HepG2 (cell line): ENCODE data around the gene CABLES2. TPM values are rescaled to one million over a fixed set of nuclear protein-coding genes. Genes with fewer than 3 reads are reported as not detected.

ENCODE experiments used
- CEBPB ChIP-seq: IDR thresholded peaks from 2 replicates; pipeline ENCODE4 v1.6.1; 2011; ENCODE audit warnings: low read depth, low read length, improper control_type of control experiment, borderline replicate concordance
- ESRRA ChIP-seq: sonication (generic); formaldehyde crosslinking; IDR thresholded peaks from 2 replicates; pipeline ENCODE4 v1.5.1; 2020; ENCODE audit warnings: mild to moderate bottlenecking, low read depth, missing genetic modification reagents
- GATAD1 ChIP-seq: IDR thresholded peaks from 2 replicates; pipeline ENCODE4 v1.6.1; 2016; ENCODE audit warnings: missing genetic modification reagents, missing compliant biosample characterization
- NR2F2 ChIP-seq: IDR thresholded peaks from 2 replicates; pipeline ENCODE4 v1.6.1; 2012; ENCODE audit warnings: low read depth, inconsistent platforms, borderline replicate concordance
- PAX8 ChIP-seq: sonication (generic); formaldehyde crosslinking; IDR thresholded peaks from 2 replicates; pipeline ENCODE4 v1.8.0; 2022; ENCODE audit warnings: mild to moderate bottlenecking, missing genetic modification reagents, borderline replicate concordance
- SALL2 ChIP-seq: sonication (generic); formaldehyde crosslinking; IDR thresholded peaks from 2 replicates; pipeline ENCODE4 v1.8.1; 2023; ENCODE audit warnings: mild to moderate bottlenecking, missing genetic modification reagents, inconsistent platforms
- ZNF10 ChIP-seq: sonication (generic); formaldehyde crosslinking; IDR thresholded peaks from 2 replicates; pipeline ENCODE4 v1.4.0; 2020; ENCODE audit warnings: mild to moderate bottlenecking, low read depth, missing genetic modification reagents, borderline replicate concordance
- ZNF207 ChIP-seq: fragments of 450-650 bp; IDR thresholded peaks from 2 replicates; pipeline ENCODE4 v1.6.1; 2016; ENCODE audit warnings: antibody characterized with exemption, borderline replicate concordance
- ZNF30 ChIP-seq: sonication (generic); formaldehyde crosslinking; IDR thresholded peaks from 2 replicates; pipeline ENCODE4 v1.5.0; 2020; ENCODE audit warnings: mild to moderate bottlenecking, missing genetic modification reagents
- ZNF337 ChIP-seq: sonication (generic); formaldehyde crosslinking; IDR thresholded peaks from 2 replicates; pipeline ENCODE4 v1.5.1; 2020; ENCODE audit warnings: missing genetic modification reagents, low read depth, mild to moderate bottlenecking, borderline replicate concordance
- ZNF546 ChIP-seq: sonication (generic); formaldehyde crosslinking; conservative IDR thresholded peaks from 2 replicates; pipeline ENCODE4 v1.8.1; 2023; ENCODE audit warnings: mild to moderate bottlenecking, missing genetic modification reagents
- ZNF598 ChIP-seq: sonication (generic); formaldehyde crosslinking; IDR thresholded peaks from 2 replicates; pipeline ENCODE4 v1.5.1; 2020; ENCODE audit warnings: mild to moderate bottlenecking, missing genetic modification reagents, borderline replicate concordance
- ZNF724P ChIP-seq: sonication (generic); formaldehyde crosslinking; IDR thresholded peaks from 2 replicates; pipeline ENCODE4 v1.8.0; 2022; ENCODE audit warnings: missing genetic modification reagents, borderline replicate concordance
- polyA plus RNA-seq, 8 experiments: library from polyadenylated mRNA; depleted of rRNA in 3 of 8; stranded (reverse) in 7 of 8; unstranded in 1 of 8; fragments of >200 nt; fragmentation: Illumina TruSeq in 4 of 8; extraction: Trizol in 4 of 8; gene quantifications; 2 replicates each; pipeline versions ENCODE4 v1.2.1 to v1.2.3, GENCODE V29; 2011 to 2016; ENCODE audit warnings: low read depth in 4 of 8, missing spikeins in 1 of 8, mixed read lengths in 1 of 8; ENCODE audit not compliant: insufficient read depth in 1 of 8
- total RNA-seq, 5 experiments: library from RNA; depleted of rRNA; stranded (reverse); fragments of >200 nt; fragmentation: Illumina TruSeq; extraction: Trizol; gene quantifications; 2 replicates each; pipeline ENCODE4 v1.2.3, GENCODE V29; 2016; ENCODE audit warnings: low read depth in 1 of 5
- TF ChIP-seq, protein P1 (sequence below), 2 experiments: sonication (generic) in 1 of 2; formaldehyde crosslinking in 1 of 2; IDR thresholded peaks; 2 replicates each; pipeline versions ENCODE4 v1.4.0 to v1.6.1; 2016 to 2020; ENCODE audit warnings: borderline replicate concordance in 1 of 2, low read depth in 1 of 2, mild to moderate bottlenecking in 1 of 2, missing genetic modification reagents in 1 of 2
- TF ChIP-seq, protein P2 (sequence below): sonication (generic); formaldehyde crosslinking; IDR thresholded peaks from 2 replicates; pipeline ENCODE4 v1.4.0; 2020; ENCODE audit warnings: missing genetic modification reagents
- TF ChIP-seq, protein P3 (sequence below): sonication (generic); formaldehyde crosslinking; IDR thresholded peaks from 2 replicates; pipeline ENCODE4 v1.9.0; 2022; ENCODE audit warnings: missing genetic modification reagents, mild to moderate bottlenecking, borderline replicate concordance
- TF ChIP-seq, protein P4 (sequence below): sonication (generic); formaldehyde crosslinking; IDR thresholded peaks from 2 replicates; pipeline ENCODE4 v1.4.0; 2020; ENCODE audit warnings: mild to moderate bottlenecking, missing genetic modification reagents

CABLES2 gene
- total and polyA plus RNA-seq, 2 of the 13 experiments (the other 11 are each of a cell fraction or from before 2014, with no cell fraction given) = 5.2 to 9.7 TPM

DNA sequence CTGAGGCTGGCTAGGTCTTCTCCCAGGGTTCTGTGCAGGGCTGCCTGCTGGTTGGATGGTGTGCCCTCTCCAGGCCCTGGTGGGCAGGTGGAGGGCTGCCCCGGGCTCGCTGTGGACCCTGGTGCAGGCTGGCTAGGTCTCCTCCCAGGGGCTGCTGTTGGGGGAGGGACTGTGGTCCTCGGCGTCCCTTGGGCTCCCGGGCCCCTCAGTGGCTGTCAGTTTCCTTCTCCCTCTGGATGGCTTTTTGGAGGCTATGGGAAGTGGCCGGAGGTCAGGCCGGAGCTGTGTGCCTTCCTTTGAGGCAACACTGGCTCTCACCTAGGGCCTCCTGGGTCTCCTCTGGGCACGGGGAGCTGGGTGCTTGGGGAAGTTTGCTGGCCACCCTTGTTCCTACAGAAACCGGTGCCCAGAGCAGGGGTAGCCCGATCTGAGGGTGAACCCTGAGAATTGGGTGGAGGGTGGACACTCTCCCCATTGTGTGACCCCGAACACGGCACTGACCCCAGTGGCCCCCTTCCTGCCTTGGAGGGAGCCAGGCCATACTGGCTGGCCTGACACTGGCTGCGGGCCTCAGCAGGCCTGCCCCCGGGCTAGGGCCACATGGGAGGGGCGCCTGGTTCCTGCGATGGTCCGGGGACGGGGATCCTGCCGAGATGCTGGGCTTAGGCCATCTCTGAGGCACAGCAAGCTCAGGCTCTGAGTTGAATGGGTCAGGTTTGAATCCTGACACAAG is 3.8 kb upstream of the CABLES2 start (continued):
- TF ChIP-seq ZNF207 = no peak
- TF ChIP-seq, protein P1, sequence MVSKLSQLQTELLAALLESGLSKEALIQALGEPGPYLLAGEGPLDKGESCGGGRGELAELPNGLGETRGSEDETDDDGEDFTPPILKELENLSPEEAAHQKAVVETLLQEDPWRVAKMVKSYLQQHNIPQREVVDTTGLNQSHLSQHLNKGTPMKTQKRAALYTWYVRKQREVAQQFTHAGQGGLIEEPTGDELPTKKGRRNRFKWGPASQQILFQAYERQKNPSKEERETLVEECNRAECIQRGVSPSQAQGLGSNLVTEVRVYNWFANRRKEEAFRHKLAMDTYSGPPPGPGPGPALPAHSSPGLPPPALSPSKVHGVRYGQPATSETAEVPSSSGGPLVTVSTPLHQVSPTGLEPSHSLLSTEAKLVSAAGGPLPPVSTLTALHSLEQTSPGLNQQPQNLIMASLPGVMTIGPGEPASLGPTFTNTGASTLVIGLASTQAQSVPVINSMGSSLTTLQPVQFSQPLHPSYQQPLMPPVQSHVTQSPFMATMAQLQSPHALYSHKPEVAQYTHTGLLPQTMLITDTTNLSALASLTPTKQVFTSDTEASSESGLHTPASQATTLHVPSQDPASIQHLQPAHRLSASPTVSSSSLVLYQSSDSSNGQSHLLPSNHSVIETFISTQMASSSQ (IDR thresholded peaks at IDR 0.05; ENCODE audit: low read depth) = no peak
- TF ChIP-seq, protein P1 (CRISPR knock-in tag; IDR thresholded peaks at IDR 0.05; ENCODE audit: borderline replicate concordance) = no peak
- no peak for TF ChIP-seq CEBPB
- no peak for TF ChIP-seq NR2F2
- TF ChIP-seq ZNF337 (CRISPR knock-in tag) = 0 out of 2 replicates have a peak, but pooled peaks have one; percentile 31
- no peak; the same call in 1 of the 2 replicates for TF ChIP-seq SALL2
- TF ChIP-seq PAX8 = no peak
- TF ChIP-seq ZNF724P (CRISPR knock-in tag) = peak; percentile 80; the same call in 1 of the 2 replicates
- TF ChIP-seq, protein P2, sequence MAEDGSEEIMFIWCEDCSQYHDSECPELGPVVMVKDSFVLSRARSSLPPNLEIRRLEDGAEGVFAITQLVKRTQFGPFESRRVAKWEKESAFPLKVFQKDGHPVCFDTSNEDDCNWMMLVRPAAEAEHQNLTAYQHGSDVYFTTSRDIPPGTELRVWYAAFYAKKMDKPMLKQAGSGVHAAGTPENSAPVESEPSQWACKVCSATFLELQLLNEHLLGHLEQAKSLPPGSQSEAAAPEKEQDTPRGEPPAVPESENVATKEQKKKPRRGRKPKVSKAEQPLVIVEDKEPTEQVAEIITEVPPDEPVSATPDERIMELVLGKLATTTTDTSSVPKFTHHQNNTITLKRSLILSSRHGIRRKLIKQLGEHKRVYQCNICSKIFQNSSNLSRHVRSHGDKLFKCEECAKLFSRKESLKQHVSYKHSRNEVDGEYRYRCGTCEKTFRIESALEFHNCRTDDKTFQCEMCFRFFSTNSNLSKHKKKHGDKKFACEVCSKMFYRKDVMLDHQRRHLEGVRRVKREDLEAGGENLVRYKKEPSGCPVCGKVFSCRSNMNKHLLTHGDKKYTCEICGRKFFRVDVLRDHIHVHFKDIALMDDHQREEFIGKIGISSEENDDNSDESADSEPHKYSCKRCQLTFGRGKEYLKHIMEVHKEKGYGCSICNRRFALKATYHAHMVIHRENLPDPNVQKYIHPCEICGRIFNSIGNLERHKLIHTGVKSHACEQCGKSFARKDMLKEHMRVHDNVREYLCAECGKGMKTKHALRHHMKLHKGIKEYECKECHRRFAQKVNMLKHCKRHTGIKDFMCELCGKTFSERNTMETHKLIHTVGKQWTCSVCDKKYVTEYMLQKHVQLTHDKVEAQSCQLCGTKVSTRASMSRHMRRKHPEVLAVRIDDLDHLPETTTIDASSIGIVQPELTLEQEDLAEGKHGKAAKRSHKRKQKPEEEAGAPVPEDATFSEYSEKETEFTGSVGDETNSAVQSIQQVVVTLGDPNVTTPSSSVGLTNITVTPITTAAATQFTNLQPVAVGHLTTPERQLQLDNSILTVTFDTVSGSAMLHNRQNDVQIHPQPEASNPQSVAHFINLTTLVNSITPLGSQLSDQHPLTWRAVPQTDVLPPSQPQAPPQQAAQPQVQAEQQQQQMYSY (CRISPR knock-in tag) = no peak
- no peak for TF ChIP-seq GATAD1
- TF ChIP-seq ZNF546 = no peak
- TF ChIP-seq ZNF10 = no peak
- 0 out of 2 replicates have a peak, but pooled peaks have one; percentile 83 for TF ChIP-seq ZNF598 (CRISPR knock-in tag)
- TF ChIP-seq, protein P3, sequence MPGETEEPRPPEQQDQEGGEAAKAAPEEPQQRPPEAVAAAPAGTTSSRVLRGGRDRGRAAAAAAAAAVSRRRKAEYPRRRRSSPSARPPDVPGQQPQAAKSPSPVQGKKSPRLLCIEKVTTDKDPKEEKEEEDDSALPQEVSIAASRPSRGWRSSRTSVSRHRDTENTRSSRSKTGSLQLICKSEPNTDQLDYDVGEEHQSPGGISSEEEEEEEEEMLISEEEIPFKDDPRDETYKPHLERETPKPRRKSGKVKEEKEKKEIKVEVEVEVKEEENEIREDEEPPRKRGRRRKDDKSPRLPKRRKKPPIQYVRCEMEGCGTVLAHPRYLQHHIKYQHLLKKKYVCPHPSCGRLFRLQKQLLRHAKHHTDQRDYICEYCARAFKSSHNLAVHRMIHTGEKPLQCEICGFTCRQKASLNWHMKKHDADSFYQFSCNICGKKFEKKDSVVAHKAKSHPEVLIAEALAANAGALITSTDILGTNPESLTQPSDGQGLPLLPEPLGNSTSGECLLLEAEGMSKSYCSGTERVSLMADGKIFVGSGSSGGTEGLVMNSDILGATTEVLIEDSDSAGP (CRISPR knock-in tag) = no peak
- TF ChIP-seq ZNF30 = no peak
- TF ChIP-seq, protein P4, sequence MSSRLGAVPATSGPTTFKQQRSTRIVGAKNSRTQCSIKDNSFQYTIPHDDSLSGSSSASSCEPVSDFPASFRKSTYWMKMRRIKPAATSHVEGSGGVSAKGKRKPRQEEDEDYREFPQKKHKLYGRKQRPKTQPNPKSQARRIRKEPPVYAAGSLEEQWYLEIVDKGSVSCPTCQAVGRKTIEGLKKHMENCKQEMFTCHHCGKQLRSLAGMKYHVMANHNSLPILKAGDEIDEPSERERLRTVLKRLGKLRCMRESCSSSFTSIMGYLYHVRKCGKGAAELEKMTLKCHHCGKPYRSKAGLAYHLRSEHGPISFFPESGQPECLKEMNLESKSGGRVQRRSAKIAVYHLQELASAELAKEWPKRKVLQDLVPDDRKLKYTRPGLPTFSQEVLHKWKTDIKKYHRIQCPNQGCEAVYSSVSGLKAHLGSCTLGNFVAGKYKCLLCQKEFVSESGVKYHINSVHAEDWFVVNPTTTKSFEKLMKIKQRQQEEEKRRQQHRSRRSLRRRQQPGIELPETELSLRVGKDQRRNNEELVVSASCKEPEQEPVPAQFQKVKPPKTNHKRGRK (CRISPR knock-in tag) = no peak; the same call in 1 of the 2 replicates
- TF ChIP-seq ESRRA (CRISPR knock-in tag) = no peak; the same call in 1 of the 2 replicates
